ENCODE results near the gene ROR1.
A peak's percentile ranks its signal among the peaks of the same experiment; 100 is the strongest.

Gene ROR1

GRCh38 chr1:63779338-63780211 lies 5.8 kb downstream of the ROR1 start:
- TF ChIP-seq ARNTL (CRISPR knock-in tag; IDR thresholded peaks at IDR 0.05; ENCODE audit: borderline replicate concordance, low read depth) = no peak
- peak; percentile 52; the same call in 1 of the 2 replicates for TF ChIP-seq ZNF70 (CRISPR knock-in tag; IDR thresholded peaks at IDR 0.05)
- no peak for ATAC-seq

DNA sequence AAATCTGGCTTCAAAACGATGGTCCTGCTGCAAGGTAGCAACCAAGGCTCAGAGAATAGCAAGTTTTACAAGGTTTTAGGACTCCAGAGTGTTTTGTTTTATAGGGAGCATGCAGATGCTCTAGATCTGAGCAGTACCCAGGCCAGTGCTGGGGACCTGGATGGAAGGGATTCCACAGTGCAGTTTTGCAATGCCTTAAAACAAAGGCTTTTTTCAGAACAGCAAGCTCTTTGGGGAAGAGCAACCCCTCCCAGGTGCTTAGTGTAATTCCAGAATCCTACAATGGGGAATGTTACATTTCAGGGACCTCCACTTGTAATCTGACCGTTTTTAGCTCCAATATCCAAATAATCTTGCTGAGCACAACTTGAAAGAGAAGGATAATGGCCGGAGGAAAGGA lies 6.7 kb downstream of the ROR1 start:
- TF ChIP-seq ZC3H10 (CRISPR knock-in tag; IDR thresholded peaks at IDR 0.05) (no peak), POU6F1 (CRISPR knock-in tag; IDR thresholded peaks at IDR 0.05; ENCODE audit: borderline replicate concordance, low read depth) (no peak), ZNF70 (CRISPR knock-in tag; IDR thresholded peaks at IDR 0.05) (no peak), TOX (CRISPR knock-in tag; IDR thresholded peaks at IDR 0.05; ENCODE audit: borderline replicate concordance) (no peak), ZNF565 (CRISPR knock-in tag; conservative IDR thresholded peaks at IDR 0.05; ENCODE audit: low read depth) (no peak), SNAI2 (CRISPR knock-in tag; IDR thresholded peaks at IDR 0.05) (no peak), RARB (CRISPR knock-in tag; IDR thresholded peaks at IDR 0.05) (no peak), ISL1 (CRISPR knock-in tag; IDR thresholded peaks at IDR 0.05) (no peak), ESRRG (CRISPR knock-in tag; IDR thresholded peaks at IDR 0.05) (no peak), PPARA (CRISPR knock-in tag; IDR thresholded peaks at IDR 0.05; ENCODE audit: borderline replicate concordance) (no peak), OSR1 (CRISPR knock-in tag; IDR thresholded peaks at IDR 0.05) (no peak), BACH2 (CRISPR knock-in tag; IDR thresholded peaks at IDR 0.05; ENCODE audit: borderline replicate concordance) (no peak), ZNF8 (CRISPR knock-in tag; IDR thresholded peaks at IDR 0.05) (no peak), CSDC2 (CRISPR knock-in tag; IDR thresholded peaks at IDR 0.05) (no peak), ZFP30 (CRISPR knock-in tag; IDR thresholded peaks at IDR 0.05) (no peak), ZFP3 (CRISPR knock-in tag; IDR thresholded peaks at IDR 0.05) (no peak)
- TF ChIP-seq, protein P1, sequence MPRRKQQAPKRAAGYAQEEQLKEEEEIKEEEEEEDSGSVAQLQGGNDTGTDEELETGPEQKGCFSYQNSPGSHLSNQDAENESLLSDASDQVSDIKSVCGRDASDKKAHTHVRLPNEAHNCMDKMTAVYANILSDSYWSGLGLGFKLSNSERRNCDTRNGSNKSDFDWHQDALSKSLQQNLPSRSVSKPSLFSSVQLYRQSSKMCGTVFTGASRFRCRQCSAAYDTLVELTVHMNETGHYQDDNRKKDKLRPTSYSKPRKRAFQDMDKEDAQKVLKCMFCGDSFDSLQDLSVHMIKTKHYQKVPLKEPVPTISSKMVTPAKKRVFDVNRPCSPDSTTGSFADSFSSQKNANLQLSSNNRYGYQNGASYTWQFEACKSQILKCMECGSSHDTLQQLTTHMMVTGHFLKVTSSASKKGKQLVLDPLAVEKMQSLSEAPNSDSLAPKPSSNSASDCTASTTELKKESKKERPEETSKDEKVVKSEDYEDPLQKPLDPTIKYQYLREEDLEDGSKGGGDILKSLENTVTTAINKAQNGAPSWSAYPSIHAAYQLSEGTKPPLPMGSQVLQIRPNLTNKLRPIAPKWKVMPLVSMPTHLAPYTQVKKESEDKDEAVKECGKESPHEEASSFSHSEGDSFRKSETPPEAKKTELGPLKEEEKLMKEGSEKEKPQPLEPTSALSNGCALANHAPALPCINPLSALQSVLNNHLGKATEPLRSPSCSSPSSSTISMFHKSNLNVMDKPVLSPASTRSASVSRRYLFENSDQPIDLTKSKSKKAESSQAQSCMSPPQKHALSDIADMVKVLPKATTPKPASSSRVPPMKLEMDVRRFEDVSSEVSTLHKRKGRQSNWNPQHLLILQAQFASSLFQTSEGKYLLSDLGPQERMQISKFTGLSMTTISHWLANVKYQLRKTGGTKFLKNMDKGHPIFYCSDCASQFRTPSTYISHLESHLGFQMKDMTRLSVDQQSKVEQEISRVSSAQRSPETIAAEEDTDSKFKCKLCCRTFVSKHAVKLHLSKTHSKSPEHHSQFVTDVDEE (CRISPR knock-in tag; IDR thresholded peaks at IDR 0.05) = no peak
- TF ChIP-seq, protein P2, sequence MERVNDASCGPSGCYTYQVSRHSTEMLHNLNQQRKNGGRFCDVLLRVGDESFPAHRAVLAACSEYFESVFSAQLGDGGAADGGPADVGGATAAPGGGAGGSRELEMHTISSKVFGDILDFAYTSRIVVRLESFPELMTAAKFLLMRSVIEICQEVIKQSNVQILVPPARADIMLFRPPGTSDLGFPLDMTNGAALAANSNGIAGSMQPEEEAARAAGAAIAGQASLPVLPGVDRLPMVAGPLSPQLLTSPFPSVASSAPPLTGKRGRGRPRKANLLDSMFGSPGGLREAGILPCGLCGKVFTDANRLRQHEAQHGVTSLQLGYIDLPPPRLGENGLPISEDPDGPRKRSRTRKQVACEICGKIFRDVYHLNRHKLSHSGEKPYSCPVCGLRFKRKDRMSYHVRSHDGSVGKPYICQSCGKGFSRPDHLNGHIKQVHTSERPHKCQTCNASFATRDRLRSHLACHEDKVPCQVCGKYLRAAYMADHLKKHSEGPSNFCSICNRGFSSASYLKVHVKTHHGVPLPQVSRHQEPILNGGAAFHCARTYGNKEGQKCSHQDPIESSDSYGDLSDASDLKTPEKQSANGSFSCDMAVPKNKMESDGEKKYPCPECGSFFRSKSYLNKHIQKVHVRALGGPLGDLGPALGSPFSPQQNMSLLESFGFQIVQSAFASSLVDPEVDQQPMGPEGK (CRISPR knock-in tag; IDR thresholded peaks at IDR 0.05; ENCODE audit: borderline replicate concordance) = no peak
- no peak for ATAC-seq

GRCh38 chr1:63782982-63783381 lies 9.2 kb downstream of the ROR1 start:
- ATAC-seq = no peak
- no peak for TF ChIP-seq OSR1 (CRISPR knock-in tag; IDR thresholded peaks at IDR 0.05)
- no peak for TF ChIP-seq CSDC2 (CRISPR knock-in tag; IDR thresholded peaks at IDR 0.05)
- TF ChIP-seq ZNF565 (CRISPR knock-in tag; conservative IDR thresholded peaks at IDR 0.05; ENCODE audit: low read depth) = no peak
- no peak for TF ChIP-seq ZNF8 (CRISPR knock-in tag; IDR thresholded peaks at IDR 0.05)
- TF ChIP-seq, protein P2 (CRISPR knock-in tag; IDR thresholded peaks at IDR 0.05; ENCODE audit: borderline replicate concordance) = no peak
- no peak for TF ChIP-seq ARNTL (CRISPR knock-in tag; IDR thresholded peaks at IDR 0.05; ENCODE audit: borderline replicate concordance, low read depth)
- TF ChIP-seq ESRRG (CRISPR knock-in tag; IDR thresholded peaks at IDR 0.05) = no peak
- TF ChIP-seq ISL1 (CRISPR knock-in tag; IDR thresholded peaks at IDR 0.05) = no peak
- TF ChIP-seq ZNF70 (CRISPR knock-in tag; IDR thresholded peaks at IDR 0.05) = no peak
- no peak for TF ChIP-seq POU6F1 (CRISPR knock-in tag; IDR thresholded peaks at IDR 0.05; ENCODE audit: borderline replicate concordance, low read depth)
- no peak for TF ChIP-seq GLIS3 (CRISPR knock-in tag; IDR thresholded peaks at IDR 0.05)
- no peak for TF ChIP-seq ZFP30 (CRISPR knock-in tag; IDR thresholded peaks at IDR 0.05)
- no peak for TF ChIP-seq PPARA (CRISPR knock-in tag; IDR thresholded peaks at IDR 0.05; ENCODE audit: borderline replicate concordance)
- TF ChIP-seq, protein P1 (CRISPR knock-in tag; IDR thresholded peaks at IDR 0.05) = no peak
- no peak for TF ChIP-seq BACH2 (CRISPR knock-in tag; IDR thresholded peaks at IDR 0.05; ENCODE audit: borderline replicate concordance)
- TF ChIP-seq, protein P3, sequence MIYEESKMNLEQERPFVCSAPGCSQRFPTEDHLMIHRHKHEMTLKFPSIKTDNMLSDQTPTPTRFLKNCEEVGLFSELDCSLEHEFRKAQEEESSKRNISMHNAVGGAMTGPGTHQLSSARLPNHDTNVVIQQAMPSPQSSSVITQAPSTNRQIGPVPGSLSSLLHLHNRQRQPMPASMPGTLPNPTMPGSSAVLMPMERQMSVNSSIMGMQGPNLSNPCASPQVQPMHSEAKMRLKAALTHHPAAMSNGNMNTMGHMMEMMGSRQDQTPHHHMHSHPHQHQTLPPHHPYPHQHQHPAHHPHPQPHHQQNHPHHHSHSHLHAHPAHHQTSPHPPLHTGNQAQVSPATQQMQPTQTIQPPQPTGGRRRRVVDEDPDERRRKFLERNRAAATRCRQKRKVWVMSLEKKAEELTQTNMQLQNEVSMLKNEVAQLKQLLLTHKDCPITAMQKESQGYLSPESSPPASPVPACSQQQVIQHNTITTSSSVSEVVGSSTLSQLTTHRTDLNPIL (CRISPR knock-in tag; IDR thresholded peaks at IDR 0.05; ENCODE audit: low read depth) = no peak

Data from SK-N-SH treated with all-trans-retinoic acid at 6 μM for 48 hours (cell line).